ENCODE data around the gene MRAS.

MRAS gene

GRCh38 chr3:138371070-138371965 lies 22.9 kb downstream of the MRAS start:
- H3K27ac ChIP-seq (ENCODE audit: insufficient read depth in 1 of 2, low read depth in 1 of 2, low read length in 2 of 2, poor library complexity in 1 of 2, severe bottlenecking in 2 of 2): no peak overlapping the region
- H3K36me3 ChIP-seq (ENCODE audit: control insufficient read depth in 4 of 4, insufficient read depth in 4 of 4, low read length in 3 of 4): no peaks in the 10 kb centered on the region
- CTCF ChIA-PET: interaction anchor here (1.1 kb wide), 1 partner anchor 9 kb away, joined by 3 read pairs; no protein-coding TSS in a partner anchor
- H3K4me3 ChIP-seq (ENCODE audit: control insufficient read depth in 1 of 7, extremely low read depth in 1 of 7, insufficient read depth in 4 of 7, low read depth in 2 of 7, low read length in 6 of 7): no peak overlapping the region
- over 99% methylated on average over 8 of the region's 9 CpGs for WGBS (ENCODE audit: insufficient coverage)
- H3K9me3 ChIP-seq (ENCODE audit: control extremely low read depth in 1 of 5, control insufficient read depth in 4 of 5, insufficient read depth in 2 of 5, low read depth in 1 of 5, low read length in 4 of 5): peaks cover 0 to 4% (median 0%) of the 10 kb centered on the region in 5 experiments
- POLR2A ChIA-PET: no interaction called here
- H3K4me1 ChIP-seq (ENCODE audit: control extremely low read depth in 1 of 4, control insufficient read depth in 4 of 4, insufficient read depth in 4 of 4, low read length in 3 of 4): peaks cover 0 to 6% (median 0%) of the 10 kb centered on the region in 4 experiments
- peaks cover 0 to 5% (median 0%) of the 10 kb centered on the region in 5 experiments for H3K27me3 ChIP-seq (replicated peaks in 2 of 5; ENCODE audit: control insufficient read depth in 4 of 5, insufficient read depth in 5 of 5, low read length in 4 of 5)
- DNase-seq: peak in 2 of 3 donors; percentile 42 to 50

- ChIA-PET POLR2A (no interaction called here), CTCF (no interaction called here)
- H3K27me3 ChIP-seq (replicated peaks in 2 of 5; ENCODE audit: control insufficient read depth in 4 of 5, insufficient read depth in 5 of 5, low read length in 4 of 5): peaks cover 0 to 5% (median 0%) of the 10 kb centered on the region in 5 experiments
- H3K36me3 ChIP-seq (ENCODE audit: control insufficient read depth in 4 of 4, insufficient read depth in 4 of 4, low read length in 3 of 4): no peaks in the 10 kb centered on the region
- H3K4me1 ChIP-seq (ENCODE audit: control extremely low read depth in 1 of 4, control insufficient read depth in 4 of 4, insufficient read depth in 4 of 4, low read length in 3 of 4): peaks cover 0 to under 1% (median 0%) of the 10 kb centered on the region in 4 experiments
- 98% methylated on average over 7 of the region's 7 CpGs for WGBS (ENCODE audit: insufficient coverage)
- no peak for DNase-seq
- H3K9me3 ChIP-seq (ENCODE audit: control extremely low read depth in 1 of 5, control insufficient read depth in 4 of 5, insufficient read depth in 2 of 5, low read depth in 1 of 5, low read length in 4 of 5): peaks cover 0 to 4% (median 0%) of the 10 kb centered on the region in 5 experiments
- H3K27ac ChIP-seq (ENCODE audit: insufficient read depth in 1 of 2, low read depth in 1 of 2, low read length in 2 of 2, poor library complexity in 1 of 2, severe bottlenecking in 2 of 2): no peak overlapping the region
- H3K4me3 ChIP-seq (ENCODE audit: control insufficient read depth in 1 of 7, extremely low read depth in 1 of 7, insufficient read depth in 4 of 7, low read depth in 2 of 7, low read length in 6 of 7): no peak overlapping the region
These were observed 24.8 kb downstream of the MRAS start for GRCh38 chr3:138373087-138373735.

GRCh38 chr3:138373736-138374094 lies 25.3 kb downstream of the MRAS start:
- POLR2A ChIA-PET: no interaction called here
- Histone ChIP-seq H3K36me3 (ENCODE audit: control insufficient read depth in 4 of 4, insufficient read depth in 4 of 4, low read length in 3 of 4) (no peaks in the 10 kb centered on the region), H3K4me1 (ENCODE audit: control extremely low read depth in 1 of 4, control insufficient read depth in 4 of 4, insufficient read depth in 4 of 4, low read length in 3 of 4) (no peaks in the 10 kb centered on the region), H3K27me3 (replicated peaks in 2 of 5; ENCODE audit: control insufficient read depth in 4 of 5, insufficient read depth in 5 of 5, low read length in 4 of 5) (peaks cover 0 to 5% (median 0%) of the 10 kb centered on the region in 5 experiments), H3K4me3 (ENCODE audit: control insufficient read depth in 1 of 7, extremely low read depth in 1 of 7, insufficient read depth in 4 of 7, low read depth in 2 of 7, low read length in 6 of 7) (no peak overlapping the region), H3K27ac (ENCODE audit: insufficient read depth in 1 of 2, low read depth in 1 of 2, low read length in 2 of 2, poor library complexity in 1 of 2, severe bottlenecking in 2 of 2) (no peak overlapping the region), H3K9me3 (ENCODE audit: control extremely low read depth in 1 of 5, control insufficient read depth in 4 of 5, insufficient read depth in 2 of 5, low read depth in 1 of 5, low read length in 4 of 5) (peaks cover 0 to 4% (median 0%) of the 10 kb centered on the region in 5 experiments)
- no CpG with 5 or more reads among the region's 5 CpGs for WGBS (ENCODE audit: insufficient coverage)
- CTCF ChIA-PET: no interaction called here
- no peak for DNase-seq

GRCh38 chr3:138374573-138375134 lies 26.3 kb downstream of the MRAS start:
- Histone ChIP-seq H3K27ac (ENCODE audit: insufficient read depth in 1 of 2, low read depth in 1 of 2, low read length in 2 of 2, poor library complexity in 1 of 2, severe bottlenecking in 2 of 2) (no peak overlapping the region), H3K27me3 (replicated peaks in 2 of 5; ENCODE audit: control insufficient read depth in 4 of 5, insufficient read depth in 5 of 5, low read length in 4 of 5) (peaks cover 0 to 3% (median 0%) of the 10 kb centered on the region in 5 experiments), H3K36me3 (ENCODE audit: control insufficient read depth in 4 of 4, insufficient read depth in 4 of 4, low read length in 3 of 4) (no peaks in the 10 kb centered on the region), H3K4me3 (ENCODE audit: control insufficient read depth in 1 of 7, extremely low read depth in 1 of 7, insufficient read depth in 4 of 7, low read depth in 2 of 7, low read length in 6 of 7) (no peak overlapping the region), H3K4me1 (ENCODE audit: control extremely low read depth in 1 of 4, control insufficient read depth in 4 of 4, insufficient read depth in 4 of 4, low read length in 3 of 4) (no peaks in the 10 kb centered on the region), H3K9me3 (ENCODE audit: control extremely low read depth in 1 of 5, control insufficient read depth in 4 of 5, insufficient read depth in 2 of 5, low read depth in 1 of 5, low read length in 4 of 5) (peaks cover 0 to 4% (median 0%) of the 10 kb centered on the region in 5 experiments)
- DNase-seq: peak in 1 of 3 donors; percentile 26
- POLR2A ChIA-PET: no interaction called here
- 0% methylated on average over 1 of the region's 2 CpGs for whole genome bisulfite sequencing (ENCODE audit: insufficient coverage)
- CTCF ChIA-PET: no interaction called here

- ChIA-PET CTCF (interaction anchor here (0.6 to 1.5 kb wide), 3 partner anchors 14 to 43 kb away, joined by 3 to 4 read pairs (median 4); no protein-coding TSS in a partner anchor), POLR2A (no interaction called here)
- no peaks in the 10 kb centered on the region for H3K4me1 ChIP-seq (ENCODE audit: control extremely low read depth in 1 of 4, control insufficient read depth in 4 of 4, insufficient read depth in 4 of 4, low read length in 3 of 4)
- H3K9me3 ChIP-seq (ENCODE audit: control extremely low read depth in 1 of 5, control insufficient read depth in 4 of 5, insufficient read depth in 2 of 5, low read depth in 1 of 5, low read length in 4 of 5): peaks cover 0 to 3% (median 0%) of the 10 kb centered on the region in 5 experiments
- no peak overlapping the region for H3K4me3 ChIP-seq (ENCODE audit: control insufficient read depth in 1 of 7, extremely low read depth in 1 of 7, insufficient read depth in 4 of 7, low read depth in 2 of 7, low read length in 6 of 7)
- H3K27me3 ChIP-seq (replicated peaks in 2 of 5; ENCODE audit: control insufficient read depth in 4 of 5, insufficient read depth in 5 of 5, low read length in 4 of 5): peaks cover 0 to 3% (median 0%) of the 10 kb centered on the region in 5 experiments
- no peak for DNase-seq
- no peak overlapping the region for H3K27ac ChIP-seq (ENCODE audit: insufficient read depth in 1 of 2, low read depth in 1 of 2, low read length in 2 of 2, poor library complexity in 1 of 2, severe bottlenecking in 2 of 2)
- H3K36me3 ChIP-seq (ENCODE audit: control insufficient read depth in 4 of 4, insufficient read depth in 4 of 4, low read length in 3 of 4): no peaks in the 10 kb centered on the region
- whole genome bisulfite sequencing (ENCODE audit: insufficient coverage): 67% methylated on average over 3 of the region's 4 CpGs
These were observed 27.1 kb downstream of the MRAS start for GRCh38 chr3:138375447-138375846.

- ChIA-PET POLR2A (no interaction called here), CTCF (interaction anchor here (1.5 kb wide), 2 partner anchors 16 to 42 kb away, joined by 4 read pairs; no protein-coding TSS in a partner anchor)
- Histone ChIP-seq H3K9me3 (ENCODE audit: control extremely low read depth in 1 of 5, control insufficient read depth in 4 of 5, insufficient read depth in 2 of 5, low read depth in 1 of 5, low read length in 4 of 5) (no peaks in the 10 kb centered on the region), H3K4me1 (ENCODE audit: control extremely low read depth in 1 of 4, control insufficient read depth in 4 of 4, insufficient read depth in 4 of 4, low read length in 3 of 4) (no peaks in the 10 kb centered on the region), H3K27ac (ENCODE audit: insufficient read depth in 1 of 2, low read depth in 1 of 2, low read length in 2 of 2, poor library complexity in 1 of 2, severe bottlenecking in 2 of 2) (no peak overlapping the region), H3K4me3 (ENCODE audit: control insufficient read depth in 1 of 7, extremely low read depth in 1 of 7, insufficient read depth in 4 of 7, low read depth in 2 of 7, low read length in 6 of 7) (no peak overlapping the region), H3K36me3 (ENCODE audit: control insufficient read depth in 4 of 4, insufficient read depth in 4 of 4, low read length in 3 of 4) (no peaks in the 10 kb centered on the region), H3K27me3 (replicated peaks in 2 of 5; ENCODE audit: control insufficient read depth in 4 of 5, insufficient read depth in 5 of 5, low read length in 4 of 5) (no peaks in the 10 kb centered on the region)
- DNase-seq: no peak
- WGBS (ENCODE audit: insufficient coverage): no CpG with 5 or more reads among the region's 2 CpGs
These were observed 28.3 kb downstream of the MRAS start for GRCh38 chr3:138376663-138377062.

Measured in common myeloid progenitor, CD34-positive (primary cell).